Epithelial cell of esophagus (primary cell): Measurements from ENCODE around the gene PDS5B.

Experiments used
- DNase-seq: peaks from one replicate; pipeline ENCODE4 v3.0.0; 2010; ENCODE audit warnings: low read depth
- H3K4me3 ChIP-seq: 2 replicates; pipeline ENCODE4 v1.5.1; 2011; ENCODE audit warnings: mild to moderate bottlenecking, low read length, control low read depth
- CTCF ChIP-seq: IDR thresholded peaks from 2 replicates; pipeline ENCODE4 v1.5.1; 2011; ENCODE audit warnings: low read depth, mild to moderate bottlenecking, low read length, control low read depth, inconsistent platforms; ENCODE audit not compliant: insufficient read depth; ENCODE audit errors: missing control alignments

Gene PDS5B

GRCh38 chr13:32761472-32761871 is 175.2 kb downstream of the PDS5B start:
- TF ChIP-seq CTCF, result no peak
- no peak for DNase-seq
- H3K4me3 ChIP-seq, result no peak overlapping the region

GRCh38 chr13:32779119-32779518 is 192.9 kb downstream of the PDS5B start:
- no peak for DNase-seq
- no peak for TF ChIP-seq CTCF

GRCh38 chr13:32781906-32782305 is 195.7 kb downstream of the PDS5B start:
- TF ChIP-seq CTCF, result no peak
- no peak overlapping the region for H3K4me3 ChIP-seq
- no peak for DNase-seq

More at GRCh38 chr13:32779119-32779518, 192.9 kb downstream of the PDS5B start:
- H3K4me3 ChIP-seq, result no peak overlapping the region

- DNase-seq, result peak; percentile 19
- TF ChIP-seq CTCF, result no peak
- no peak overlapping the region for H3K4me3 ChIP-seq
These were observed 196.8 kb downstream of the PDS5B start for GRCh38 chr13:32783067-32783466.

GRCh38 chr13:32790731-32791130 is 204.5 kb downstream of the PDS5B start:
- no peak for TF ChIP-seq CTCF
- no peak for DNase-seq

GRCh38 chr13:32791545-32792172 is 205.4 kb downstream of the PDS5B start:
- no peak for TF ChIP-seq CTCF
- H3K4me3 ChIP-seq, result no peak overlapping the region
- peak; percentile 14 for DNase-seq

More at GRCh38 chr13:32790731-32791130, 204.5 kb downstream of the PDS5B start:
- H3K4me3 ChIP-seq, result no peak overlapping the region

GRCh38 chr13:32796754-32797153 is 210.5 kb downstream of the PDS5B start:
- no peak for DNase-seq
- TF ChIP-seq CTCF, result no peak
- H3K4me3 ChIP-seq, result no peak overlapping the region
